ENCODE results near the gene ARHGAP44.

ARHGAP44 gene

GRCh38 chr17:12789481-12790248, at the start of gene ARHGAP44:
ARHGAP44 (plus strand) TSS chr17:12789498; CDS start chr17:12789839, 341 bp downstream.
- DNase-seq, result no peak

- no peak for DNase-seq
Observed at GRCh38 chr17:12739500-12739899, 49.8 kb upstream of the ARHGAP44 start.

- no peak for DNase-seq
Observed at GRCh38 chr17:12743046-12743445, 46.3 kb upstream of the ARHGAP44 start.

GRCh38 chr17:12744298-12744697, 45.0 kb upstream of the ARHGAP44 start:
- no peak for DNase-seq

GRCh38 chr17:12744786-12745185, 44.5 kb upstream of the ARHGAP44 start:
- no peak for DNase-seq

- DNase-seq, result no peak
Observed at GRCh38 chr17:12745486-12745885, 43.8 kb upstream of the ARHGAP44 start.

- no peak for DNase-seq
Observed at GRCh38 chr17:12756786-12757185, 32.5 kb upstream of the ARHGAP44 start.

- DNase-seq, result no peak
Observed at GRCh38 chr17:12759090-12759489, 30.2 kb upstream of the ARHGAP44 start.

- DNase-seq, result no peak
Observed at GRCh38 chr17:12765548-12765947, 23.8 kb upstream of the ARHGAP44 start.

- DNase-seq, result no peak
Observed at GRCh38 chr17:12768255-12768654, 21.0 kb upstream of the ARHGAP44 start.

- no peak for DNase-seq
Observed at GRCh38 chr17:12769981-12770380, 19.3 kb upstream of the ARHGAP44 start.

- DNase-seq, result no peak
Observed at GRCh38 chr17:12773153-12773552, 16.1 kb upstream of the ARHGAP44 start.

- no peak for DNase-seq
Observed at GRCh38 chr17:12789075-12789480, 220 bp upstream of the ARHGAP44 start.

GRCh38 chr17:12790249-12791106, 1.2 kb downstream of the ARHGAP44 start:
- no peak for DNase-seq

GRCh38 chr17:12794919-12795532, 5.7 kb downstream of the ARHGAP44 start:
- no peak for DNase-seq

GRCh38 chr17:12800855-12801365, 11.6 kb downstream of the ARHGAP44 start:
- no peak for DNase-seq

GRCh38 chr17:12806630-12807029, 17.3 kb downstream of the ARHGAP44 start:
- no peak for DNase-seq

GRCh38 chr17:12808723-12809122, 19.4 kb downstream of the ARHGAP44 start:
- DNase-seq, result no peak

GRCh38 chr17:12812877-12813276, 23.6 kb downstream of the ARHGAP44 start:
- DNase-seq, result no peak

- DNase-seq, result no peak
Observed at GRCh38 chr17:12813664-12814063, 24.4 kb downstream of the ARHGAP44 start.

- no peak for DNase-seq
Observed at GRCh38 chr17:12814718-12815117, 25.4 kb downstream of the ARHGAP44 start.

- no peak for DNase-seq
Observed at GRCh38 chr17:12815642-12816141, 26.4 kb downstream of the ARHGAP44 start.

- DNase-seq, result no peak
Observed at GRCh38 chr17:12821376-12821940, 32.2 kb downstream of the ARHGAP44 start.
